PFSK-1 (cell line): ENCODE results near the gene AFM.

Source experiments
- POLR2AphosphoS5 ChIP-seq: IDR thresholded peaks from 2 replicates; pipeline ENCODE4 v1.6.1; 2012; ENCODE audit warnings: low read depth, mild to moderate bottlenecking, control low read depth, low read length, moderate library complexity
- REST ChIP-seq, 2 experiments: IDR thresholded peaks; 2 replicates each; pipeline versions ENCODE4 v1.6.1 to v1.8.0; 2011 to 2012; ENCODE audit warnings: low read depth in 2 of 2, low read length in 2 of 2, control low read depth in 1 of 2, inconsistent platforms in 1 of 2, mild to moderate bottlenecking in 1 of 2, moderate library complexity in 1 of 2; ENCODE audit not compliant: insufficient read depth in 1 of 2
- TAF1 ChIP-seq: IDR thresholded peaks from 2 replicates; pipeline ENCODE4 v1.6.1; 2012; ENCODE audit warnings: low read length, control low read depth, borderline replicate concordance; ENCODE audit not compliant: insufficient read depth

DNA sequence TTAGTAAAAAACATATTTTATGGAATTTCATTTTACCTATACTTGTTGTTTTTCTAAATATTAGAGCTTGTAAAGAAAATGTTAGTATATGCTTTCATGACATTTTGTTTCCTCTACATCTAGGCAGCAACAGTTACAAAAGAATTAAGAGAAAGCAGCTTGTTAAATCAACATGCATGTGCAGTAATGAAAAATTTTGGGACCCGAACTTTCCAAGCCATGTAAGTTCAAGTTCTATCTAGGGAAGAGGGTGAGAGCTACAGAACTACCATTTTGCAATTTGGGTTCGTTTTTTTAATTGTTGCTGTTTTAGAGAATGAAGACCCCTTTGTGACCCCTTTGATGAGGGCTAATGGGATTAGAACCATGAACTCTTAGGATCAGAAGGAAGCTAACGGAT is 38.3 kb upstream of the AFM start:
- TF ChIP-seq TAF1 (no peak), REST (IDR thresholded peaks at IDR 0.05; ENCODE audit: insufficient read depth in 1 of 2, low read depth in 2 of 2, low read length in 2 of 2) (no peak), POLR2AphosphoS5 (no peak)
